Measurements from ENCODE around the gene SLC45A2.
A peak's percentile ranks its signal among the peaks of the same experiment; 100 is the strongest.
"Not testable (repeated sequence)": the region's sequence is repeated elsewhere in the genome, so short reads cannot be mapped to it uniquely, and the experiment has no call there.

SLC45A2 gene

DNA sequence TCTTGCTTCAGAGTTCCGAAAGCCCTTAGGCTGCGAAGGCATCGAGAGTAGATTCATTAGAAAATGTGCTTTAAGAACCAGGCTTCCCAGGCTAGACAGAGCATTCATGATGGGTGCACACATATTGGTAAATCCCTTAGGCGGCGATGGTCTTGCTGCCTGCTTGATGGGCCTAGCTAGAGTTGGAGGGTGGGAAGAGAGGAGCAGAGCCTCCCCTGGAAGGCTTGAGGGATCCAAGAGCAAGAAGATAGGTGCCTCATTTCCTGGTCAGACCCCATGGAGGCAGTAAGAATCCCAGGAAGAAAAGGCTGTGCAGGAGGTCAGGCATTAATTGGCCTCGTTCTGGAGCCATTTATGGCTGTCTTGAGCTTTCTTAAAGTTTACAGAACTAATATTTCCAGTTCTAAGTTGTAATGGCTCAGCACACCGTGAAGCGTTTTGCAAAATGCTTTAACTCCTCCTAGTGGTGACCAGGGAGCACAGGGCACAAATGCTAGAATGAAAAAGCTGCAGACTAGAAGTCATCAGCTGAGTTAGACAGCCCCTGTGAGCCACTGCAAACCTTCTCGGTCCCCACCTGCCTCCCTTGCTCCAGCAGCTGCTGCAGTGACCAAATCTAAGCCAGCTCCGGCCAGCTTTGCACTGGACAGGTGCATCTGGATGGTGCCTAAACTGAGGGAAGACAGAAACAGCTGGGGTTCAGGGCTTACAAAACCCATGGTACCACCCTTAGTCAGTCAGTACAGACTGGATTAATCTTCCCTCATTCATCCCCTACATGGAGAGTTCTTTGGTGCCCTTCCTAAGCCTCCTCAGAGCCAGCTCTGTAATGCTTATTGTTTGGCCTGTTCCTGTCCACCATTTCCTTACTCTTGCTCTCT, 14.7 kb downstream of the SLC45A2 start:
- no peak for DNase-seq (ENCODE audit: low read depth in 2 of 2)

DNA sequence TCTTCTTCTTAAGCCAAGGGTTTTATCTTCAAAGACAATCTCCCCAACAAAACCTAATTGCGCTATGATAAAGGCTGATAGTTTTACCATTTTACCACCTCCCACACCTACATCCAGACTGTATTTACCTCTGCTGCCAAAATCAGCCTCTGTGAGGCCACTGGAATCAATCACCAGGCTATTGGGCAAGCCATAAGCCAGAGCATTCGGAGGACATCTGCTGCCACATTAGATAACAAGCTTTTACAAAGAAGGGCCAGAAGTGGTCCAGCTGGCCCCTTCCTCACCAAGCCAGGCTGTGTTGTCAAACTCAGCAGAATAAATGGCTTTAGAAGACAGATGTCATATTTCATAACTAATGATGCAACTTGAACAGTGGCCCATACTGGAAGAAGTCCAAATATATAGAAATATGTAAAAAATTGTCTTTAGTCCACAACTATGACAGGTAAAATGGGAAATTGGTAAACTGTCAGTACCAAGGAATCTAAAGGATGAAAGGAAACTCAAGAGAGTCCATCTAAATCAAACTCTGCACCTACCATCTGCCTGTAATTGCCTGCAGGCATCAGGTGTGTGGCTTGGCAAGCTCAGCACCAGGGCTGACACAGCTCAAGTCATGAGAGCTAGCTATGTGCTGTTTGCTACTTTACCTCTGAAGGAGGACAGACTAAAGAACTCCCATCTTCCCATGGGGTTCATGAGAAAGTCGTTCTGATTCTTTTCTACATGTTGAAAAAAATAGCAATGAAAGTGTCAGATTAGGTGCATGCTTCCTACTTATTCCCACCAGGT, 16.1 kb downstream of the SLC45A2 start:
- no peak for DNase-seq (ENCODE audit: low read depth in 2 of 2)

DNA sequence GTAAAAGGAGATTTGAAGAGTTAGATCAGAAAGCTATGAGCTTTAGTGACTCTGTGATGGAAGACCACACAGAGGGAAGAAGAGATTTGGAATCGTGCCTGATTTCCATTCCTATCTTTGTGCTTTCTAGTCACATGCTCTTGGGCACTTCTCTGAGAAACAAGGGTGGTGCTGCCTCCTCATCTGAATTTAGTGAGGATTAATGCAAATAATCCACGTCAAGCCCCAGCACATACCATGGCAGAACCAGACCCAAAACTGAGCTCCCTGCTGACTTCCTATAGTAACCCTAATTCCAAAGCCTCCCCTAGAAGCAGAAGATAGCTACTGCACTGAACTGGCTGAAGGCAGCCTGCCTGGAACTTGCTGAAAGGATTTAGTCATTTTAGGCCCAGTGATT, 17.7 kb downstream of the SLC45A2 start:
- DNase-seq (ENCODE audit: low read depth in 2 of 2) = no peak

GRCh38 chr5:33964132-33964700, 20.3 kb downstream of the SLC45A2 start:
- DNase-seq (ENCODE audit: low read depth in 2 of 2) = no peak

DNA sequence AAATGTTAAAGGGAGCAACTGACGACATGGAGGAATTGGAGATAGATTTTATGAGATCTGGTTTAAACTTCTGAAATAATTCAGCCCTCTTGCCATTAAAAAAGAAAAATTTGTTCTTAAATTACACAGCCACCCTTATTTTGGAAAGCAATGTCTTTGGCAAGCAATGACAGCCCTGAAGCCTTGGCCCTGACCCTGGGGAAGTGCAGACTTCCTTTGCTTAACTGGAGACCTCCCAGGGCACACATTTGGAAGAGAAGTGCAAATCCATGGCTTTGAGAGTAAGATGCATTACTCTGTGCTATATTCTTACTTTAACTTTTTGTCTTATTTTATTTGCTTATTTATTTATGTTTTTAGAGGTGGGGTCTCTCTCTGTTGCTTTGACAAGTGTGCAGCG, 26.3 kb downstream of the SLC45A2 start:
- DNase-seq (ENCODE audit: low read depth in 2 of 2) = no peak

DNA sequence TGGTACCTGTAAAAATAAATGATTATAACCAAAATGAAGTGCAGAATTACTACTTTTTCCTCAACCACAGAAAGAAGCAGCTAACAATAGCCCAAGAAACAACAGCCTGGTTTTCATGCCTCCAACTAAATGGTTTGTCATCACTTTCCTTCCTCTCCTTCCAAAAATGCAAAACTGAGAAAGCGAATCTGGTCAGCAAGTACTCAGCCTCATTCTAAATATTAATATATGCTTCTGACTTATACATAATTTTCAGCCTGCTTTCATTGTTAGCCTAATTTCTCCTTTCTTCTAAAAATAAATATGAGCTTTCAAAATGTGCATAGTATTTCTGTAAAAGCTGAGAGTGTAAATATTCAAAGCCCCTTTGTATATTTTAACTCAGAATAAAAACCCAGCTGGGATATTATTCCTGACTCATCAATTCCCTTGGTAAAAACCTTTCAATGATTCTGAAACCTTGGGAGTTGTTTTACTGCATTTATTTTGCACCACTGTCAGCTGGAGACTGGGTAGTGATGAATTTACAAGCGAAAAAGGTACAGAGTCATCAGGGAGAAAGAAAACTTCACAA, 26.8 kb downstream of the SLC45A2 start:
- DNase-seq (ENCODE audit: low read depth in 2 of 2) = no peak

DNA sequence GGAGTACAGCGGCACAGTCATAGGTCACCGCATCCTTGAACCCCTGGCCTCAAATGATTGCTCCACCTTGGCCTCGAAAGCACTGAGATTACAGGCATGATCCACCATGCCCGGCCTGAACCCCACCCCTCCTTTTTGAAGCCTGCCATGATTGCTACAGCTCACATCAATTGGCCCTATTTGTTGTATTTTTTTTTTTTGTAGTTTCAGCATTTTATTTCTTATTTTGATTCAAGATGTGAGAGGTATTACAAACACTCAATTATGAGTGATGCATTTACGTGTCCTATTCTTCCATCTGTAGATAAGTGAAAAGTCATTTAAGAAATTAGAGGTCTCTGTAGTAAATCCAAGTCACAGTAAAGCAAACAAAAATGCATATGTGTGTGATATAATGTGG, 32.3 kb downstream of the SLC45A2 start:
- not testable (repeated sequence) for DNase-seq (ENCODE audit: low read depth in 2 of 2)

DNA sequence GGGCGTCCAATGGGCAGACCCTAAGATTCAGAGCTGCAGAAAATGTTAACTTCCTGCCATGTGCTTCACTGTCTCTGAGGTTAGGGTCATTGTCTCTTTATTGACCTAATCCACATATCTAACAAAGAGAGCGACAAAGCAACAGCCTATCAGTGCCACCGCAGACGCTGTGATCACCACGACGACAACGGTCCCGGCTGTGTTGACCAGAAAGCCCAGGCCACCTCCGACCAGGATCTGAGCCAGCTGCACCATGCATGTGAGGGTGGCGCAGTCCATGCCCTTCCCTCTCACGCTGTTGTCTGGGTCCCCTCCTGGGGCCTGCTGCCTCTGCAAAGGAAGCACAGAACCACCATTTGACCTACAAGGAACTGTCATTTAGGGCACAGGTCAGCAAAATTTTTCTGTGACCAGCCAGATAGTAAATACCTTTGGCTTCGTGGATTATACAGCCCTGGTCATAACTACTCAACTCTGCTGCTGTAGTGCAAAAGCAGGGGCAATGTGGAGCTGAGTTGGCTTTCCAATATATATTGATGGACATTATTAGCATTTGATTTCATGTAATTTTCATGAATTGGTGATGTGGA, 39.9 kb downstream of the SLC45A2 start:
- no peak for DNase-seq (ENCODE audit: low read depth in 2 of 2)

DNA sequence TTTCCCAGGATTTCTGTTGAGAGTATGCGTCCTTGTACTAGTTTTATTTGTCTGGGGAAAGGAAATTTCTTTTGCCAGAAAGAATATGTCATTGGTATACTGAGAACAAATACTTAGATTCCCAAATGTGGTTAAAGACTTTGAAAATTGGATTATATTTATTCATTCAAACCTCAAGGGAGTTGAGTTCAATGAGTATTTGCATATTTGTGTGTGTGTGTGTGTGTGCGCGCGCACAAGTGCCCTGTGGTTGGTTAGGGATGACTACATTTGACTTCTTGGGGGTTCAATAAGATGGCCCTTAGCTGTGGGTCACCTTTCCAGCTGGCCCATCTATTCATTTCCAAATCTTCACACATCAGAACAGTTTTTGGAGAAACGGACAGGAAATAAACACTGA, 43.4 kb downstream of the SLC45A2 start:
- DNase-seq (ENCODE audit: low read depth in 2 of 2) = no peak

GRCh38 chr5:33939556-33940262, 44.8 kb downstream of the SLC45A2 start:
- DNase-seq (ENCODE audit: low read depth in 2 of 2) = no peak

DNA sequence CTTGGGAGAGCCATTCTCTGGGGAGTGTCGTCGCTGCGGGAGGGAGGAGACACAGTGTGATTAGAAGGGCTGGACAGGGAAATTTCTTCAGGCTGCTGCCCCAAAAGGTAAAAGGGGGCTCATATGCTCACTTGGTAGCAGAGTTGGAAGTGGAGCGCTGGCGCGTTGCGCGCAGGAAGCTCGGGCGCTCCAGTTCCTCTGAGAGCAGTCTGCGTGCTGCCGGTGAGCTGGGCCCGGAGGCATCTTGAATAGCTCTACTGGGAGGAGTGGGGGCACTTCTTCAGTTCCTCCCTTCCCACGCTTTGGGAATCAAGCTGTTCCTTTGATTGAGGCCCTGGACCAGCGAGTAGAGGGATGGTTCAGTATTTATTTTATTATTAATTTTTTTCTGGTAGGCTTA, 45.6 kb downstream of the SLC45A2 start:
- no peak for DNase-seq (ENCODE audit: low read depth in 2 of 2)

DNA sequence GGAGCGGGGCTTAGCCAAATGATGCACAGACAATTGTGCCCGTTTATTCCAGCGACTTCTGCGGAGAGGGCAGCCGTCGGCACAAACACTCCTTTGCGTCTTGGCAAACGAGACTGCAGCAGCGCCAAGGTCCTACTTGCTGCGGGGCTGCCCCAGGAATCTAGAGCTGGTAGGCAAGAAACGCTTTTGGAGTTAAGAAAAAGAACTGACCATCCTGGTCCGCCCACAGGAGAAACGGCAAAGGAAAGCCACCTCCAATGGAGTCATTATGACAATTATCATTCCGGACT, 46.0 kb downstream of the SLC45A2 start:
- DNase-seq (ENCODE audit: low read depth in 2 of 2) = no peak

- DNase-seq (ENCODE audit: low read depth in 2 of 2) = no peak
These were observed 46.6 kb downstream of the SLC45A2 start for GRCh38 chr5:33937707-33938506.

DNA sequence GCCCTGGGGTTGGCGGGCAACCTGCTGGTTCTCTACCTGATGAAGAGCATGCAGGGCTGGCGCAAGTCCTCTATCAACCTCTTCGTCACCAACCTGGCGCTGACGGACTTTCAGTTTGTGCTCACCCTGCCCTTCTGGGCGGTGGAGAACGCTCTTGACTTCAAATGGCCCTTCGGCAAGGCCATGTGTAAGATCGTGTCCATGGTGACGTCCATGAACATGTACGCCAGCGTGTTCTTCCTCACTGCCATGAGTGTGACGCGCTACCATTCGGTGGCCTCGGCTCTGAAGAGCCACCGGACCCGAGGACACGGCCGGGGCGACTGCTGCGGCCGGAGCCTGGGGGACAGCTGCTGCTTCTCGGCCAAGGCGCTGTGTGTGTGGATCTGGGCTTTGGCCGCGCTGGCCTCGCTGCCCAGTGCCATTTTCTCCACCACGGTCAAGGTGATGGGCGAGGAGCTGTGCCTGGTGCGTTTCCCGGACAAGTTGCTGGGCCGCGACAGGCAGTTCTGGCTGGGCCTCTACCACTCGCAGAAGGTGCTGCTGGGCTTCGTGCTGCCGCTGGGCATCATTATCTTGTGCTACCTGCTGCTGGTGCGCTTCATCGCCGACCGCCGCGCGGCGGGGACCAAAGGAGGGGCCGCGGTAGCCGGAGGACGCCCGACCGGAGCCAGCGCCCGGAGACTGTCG, 47.3 kb downstream of the SLC45A2 start:
- DNase-seq (ENCODE audit: low read depth in 2 of 2) = no peak

DNA sequence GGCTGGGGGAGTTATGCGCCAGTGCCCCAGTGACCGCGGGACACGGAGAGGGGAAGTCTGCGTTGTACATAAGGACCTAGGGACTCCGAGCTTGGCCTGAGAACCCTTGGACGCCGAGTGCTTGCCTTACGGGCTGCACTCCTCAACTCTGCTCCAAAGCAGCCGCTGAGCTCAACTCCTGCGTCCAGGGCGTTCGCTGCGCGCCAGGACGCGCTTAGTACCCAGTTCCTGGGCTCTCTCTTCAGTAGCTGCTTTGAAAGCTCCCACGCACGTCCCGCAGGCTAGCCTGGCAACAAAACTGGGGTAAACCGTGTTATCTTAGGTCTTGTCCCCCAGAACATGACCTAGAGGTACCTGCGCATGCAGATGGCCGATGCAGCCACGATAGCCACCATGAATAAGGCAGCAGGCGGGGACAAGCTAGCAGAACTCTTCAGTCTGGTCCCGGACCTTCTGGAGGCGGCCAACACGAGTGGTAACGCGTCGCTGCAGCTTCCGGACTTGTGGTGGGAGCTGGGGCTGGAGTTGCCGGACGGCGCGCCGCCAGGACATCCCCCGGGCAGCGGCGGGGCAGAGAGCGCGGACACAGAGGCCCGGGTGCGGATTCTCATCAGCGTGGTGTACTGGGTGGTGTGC, 48.0 kb downstream of the SLC45A2 start, which contains the start of gene RXFP3:
Gene RXFP3 (plus strand): TSS at position 6 of the 636 bp plus-strand sequence. CDS start 355 bp downstream, at position 361.
- no peak for DNase-seq (ENCODE audit: low read depth in 2 of 2)

- DNase-seq (ENCODE audit: low read depth in 2 of 2) = peak in 1 of 2 donors; percentile 1
These were observed 48.5 kb downstream of the SLC45A2 start for GRCh38 chr5:33936004-33936380.

DNA sequence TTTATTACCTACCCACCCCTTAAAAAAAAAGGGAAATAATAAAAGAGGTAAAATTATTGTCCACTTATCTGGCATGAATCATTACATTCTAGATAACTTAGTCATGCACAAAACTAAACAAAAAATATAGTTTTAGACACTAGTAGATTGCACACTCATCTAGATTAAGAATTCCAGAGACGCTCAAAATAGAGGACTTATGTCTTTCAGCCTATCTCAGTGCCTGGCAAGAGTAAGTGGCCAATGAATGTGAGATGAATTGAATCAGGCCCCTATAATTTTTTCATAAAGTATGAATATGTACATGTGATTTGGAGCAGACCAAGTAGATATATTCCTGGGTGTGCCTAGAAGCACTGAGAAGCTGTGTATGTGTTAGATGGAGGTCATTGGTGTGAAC, 50.3 kb downstream of the SLC45A2 start:
- DNase-seq (ENCODE audit: low read depth in 2 of 2) = no peak

- no peak for DNase-seq (ENCODE audit: low read depth in 2 of 2)
These were observed 50.7 kb downstream of the SLC45A2 start for GRCh38 chr5:33933723-33934169.

- DNase-seq (ENCODE audit: low read depth in 2 of 2) = no peak
These were observed 53.4 kb downstream of the SLC45A2 start for GRCh38 chr5:33931136-33931535.
